H1 (cell line): Measurements from ENCODE around the gene ZNRF3. TPM values are rescaled to one million over a fixed set of nuclear protein-coding genes. Genes with fewer than 3 reads are reported as not detected.

Experiments used
- CTCF ChIA-PET: fragments of 300-600 bp; sonication (Branson Sonifier 250); formaldehyde crosslinking; loops from one replicate; lab custom pipeline; 2021; ENCODE audit not compliant: partially characterized antibody; lab: Charles Lee
- POLR2A ChIA-PET: fragments of 300-600 bp; sonication (Branson Sonifier 250); formaldehyde crosslinking; loops from one replicate; lab custom pipeline; 2021; ENCODE audit warnings: inconsistent platforms; ENCODE audit not compliant: partially characterized antibody; lab: Charles Lee
- DNase-seq, 2 experiments: peaks; one replicate each; pipeline versions ENCODE4 v3.0.0 to v3.0.0-alpha.2; 2010 to 2022; ENCODE audit warnings: low spot score in 2 of 2, low read depth in 1 of 2, mixed read lengths in 1 of 2
- FAIRE-seq: peaks from 2 replicates; lab custom pipeline; 2011; peaks lifted over from hg19 to GRCh38; lab: Jason Lieb, UNC
- H2AFZ ChIP-seq: 2 replicates; pipeline ENCODE4 v1.8.1; 2012; ENCODE audit warnings: low read length, inconsistent platforms
- H2AK5ac ChIP-seq: 2 replicates; pipeline ENCODE4 v1.6.1; 2013; ENCODE audit warnings: low read depth, low read length
- H2BK120ac ChIP-seq: replicated peaks from 2 replicates; pipeline ENCODE3; 2013; ENCODE audit warnings: low read depth, low read length, inconsistent platforms
- H2BK12ac ChIP-seq: 2 replicates; pipeline ENCODE4 v1.6.1; 2013; ENCODE audit warnings: low read depth, low read length
- H2BK15ac ChIP-seq: 2 replicates; pipeline ENCODE4 v1.6.1; 2013; ENCODE audit warnings: low read length
- H2BK20ac ChIP-seq: 2 replicates; pipeline ENCODE4 v1.6.1; 2013; ENCODE audit warnings: low read length
- H2BK5ac ChIP-seq: 2 replicates; pipeline ENCODE4 v1.6.1; 2013; ENCODE audit warnings: low read depth, low read length
- H3K14ac ChIP-seq: 2 replicates; pipeline ENCODE4 v1.6.1; 2013; ENCODE audit warnings: inconsistent platforms; ENCODE audit not compliant: insufficient read length
- H3K18ac ChIP-seq: 2 replicates; pipeline ENCODE4 v1.6.1; 2013; ENCODE audit warnings: low read length; ENCODE audit errors: extremely low read depth
- H3K23ac ChIP-seq: 2 replicates; pipeline ENCODE4 v1.6.1; 2013; ENCODE audit warnings: inconsistent platforms; ENCODE audit not compliant: insufficient read length
- H3K23me2 ChIP-seq: 2 replicates; pipeline ENCODE4 v1.6.1; 2013; ENCODE audit warnings: low read depth, low read length
- H3K27ac ChIP-seq: 2 replicates; pipeline ENCODE4 v1.6.1; 2011; ENCODE audit warnings: low read depth, low read length, inconsistent platforms
- H3K27me3 ChIP-seq, 4 experiments: replicated peaks in 1 of 4; 1 replicate in 1 of 4; 2 replicates in 3 of 4; pipeline versions ENCODE4 v1.6.1 to v1.8.1; 2011 to 2013; ENCODE audit warnings: low read length in 3 of 4, mild to moderate bottlenecking in 3 of 4, inconsistent platforms in 2 of 4, mixed read lengths in 2 of 4, moderate library complexity in 1 of 4; ENCODE audit not compliant: control insufficient read depth in 3 of 4, insufficient read depth in 3 of 4; ENCODE audit errors: extremely low read depth in 1 of 4
- H3K36me3 ChIP-seq, 4 experiments: 2 replicates each; pipeline versions ENCODE4 v1.6.1 to v1.8.1; 2011 to 2013; ENCODE audit warnings: mild to moderate bottlenecking in 4 of 4, low read length in 3 of 4, moderate library complexity in 2 of 4, control low read depth in 1 of 4, inconsistent platforms in 1 of 4; ENCODE audit not compliant: insufficient read depth in 4 of 4, control insufficient read depth in 2 of 4
- H3K4ac ChIP-seq: replicated peaks from 2 replicates; pipeline ENCODE3; 2013; ENCODE audit warnings: low read length, low read depth, mixed read lengths, inconsistent platforms; ENCODE audit not compliant: insufficient read length
- H3K4me1 ChIP-seq, 4 experiments: replicated peaks in 1 of 4; 1 replicate in 1 of 4; 2 replicates in 3 of 4; pipeline versions ENCODE4 v1.6.1 to v1.8.1; 2011 to 2013; ENCODE audit warnings: low read length in 3 of 4, inconsistent platforms in 2 of 4, mixed read lengths in 1 of 4; ENCODE audit not compliant: insufficient read depth in 4 of 4, control insufficient read depth in 3 of 4
- H3K4me2 ChIP-seq, 2 experiments: 2 replicates each; pipeline versions ENCODE4 v1.6.1 to v1.8.1; 2011 to 2013; ENCODE audit warnings: low read depth in 2 of 2, low read length in 2 of 2, control low read depth in 1 of 2, inconsistent platforms in 1 of 2, mild to moderate bottlenecking in 1 of 2; ENCODE audit not compliant: insufficient read depth in 1 of 2
- H3K4me3 ChIP-seq, 4 experiments: fragments of 200-600, 300-600 bp in 1 of 4; sonication (generic), shearing (Covaris generic), sonication (Bioruptor Twin) in 1 of 4; 2 replicates each; pipeline versions ENCODE4 v1.5.1 to v1.8.1; 2011 to 2016; ENCODE audit warnings: low read length in 4 of 4, low read depth in 3 of 4, control low read depth in 2 of 4, inconsistent platforms in 2 of 4, mild to moderate bottlenecking in 2 of 4, mixed read lengths in 1 of 4, moderate library complexity in 1 of 4; ENCODE audit not compliant: insufficient read depth in 2 of 4; ENCODE audit errors: extremely low read depth in 1 of 4
- H3K56ac ChIP-seq: replicated peaks from 2 replicates; pipeline ENCODE3; 2013; ENCODE audit warnings: low read depth, mild to moderate bottlenecking, mixed read lengths, low read length, inconsistent platforms; ENCODE audit not compliant: insufficient read length
- H3K79me1 ChIP-seq: 2 replicates; pipeline ENCODE4 v1.6.1; 2013; ENCODE audit warnings: low read depth, low read length, control low read depth
- H3K79me2 ChIP-seq, 2 experiments: 2 replicates each; pipeline versions ENCODE4 v1.6.1 to v1.8.1; 2012 to 2013; ENCODE audit warnings: low read length in 2 of 2, mild to moderate bottlenecking in 2 of 2, inconsistent platforms in 1 of 2; ENCODE audit not compliant: insufficient read depth in 2 of 2, control insufficient read depth in 1 of 2
- H3K9ac ChIP-seq, 4 experiments: replicated peaks in 1 of 4; 1 replicate in 1 of 4; 2 replicates in 3 of 4; pipeline versions ENCODE4 v1.6.1 to v1.8.1; 2011 to 2013; ENCODE audit warnings: low read depth in 3 of 4, low read length in 3 of 4, control low read depth in 2 of 4, mild to moderate bottlenecking in 2 of 4, moderate library complexity in 2 of 4, inconsistent platforms in 1 of 4; ENCODE audit errors: extremely low read depth in 1 of 4
- H3K9me3 ChIP-seq, 2 experiments: 2 replicates each; pipeline versions ENCODE4 v1.6.1 to v1.8.1; 2012 to 2013; ENCODE audit warnings: mild to moderate bottlenecking in 2 of 2, moderate library complexity in 2 of 2, control low read depth in 1 of 2, inconsistent platforms in 1 of 2, low read depth in 1 of 2, low read length in 1 of 2, mixed read lengths in 1 of 2; ENCODE audit not compliant: insufficient read depth in 2 of 2
- H4K20me1 ChIP-seq, 2 experiments: replicated peaks in 1 of 2; 2 replicates each; pipeline versions ENCODE3 to v1.8.1; 2011 to 2013; ENCODE audit warnings: inconsistent platforms in 2 of 2, low read length in 2 of 2, mild to moderate bottlenecking in 1 of 2; ENCODE audit not compliant: insufficient read depth in 2 of 2, control insufficient read depth in 1 of 2
- H4K5ac ChIP-seq: 2 replicates; pipeline ENCODE4 v1.6.1; 2013; ENCODE audit warnings: low read length, low read depth, mixed read lengths, inconsistent platforms; ENCODE audit not compliant: insufficient read length
- H4K8ac ChIP-seq: 2 replicates; pipeline ENCODE4 v1.8.0; 2013; ENCODE audit warnings: mild to moderate bottlenecking, moderate library complexity, low read length, inconsistent platforms; ENCODE audit not compliant: insufficient read depth; ENCODE audit errors: extremely low read depth
- H4K91ac ChIP-seq: replicated peaks from 2 replicates; pipeline ENCODE3; 2013; ENCODE audit warnings: low read length, mixed read lengths, inconsistent platforms; ENCODE audit not compliant: insufficient read length
- ATF2 ChIP-seq: IDR thresholded peaks from 2 replicates; pipeline ENCODE4 v1.6.1; 2012; ENCODE audit warnings: low read length, inconsistent platforms
- CBX5 ChIP-seq: fragments of 300-800, 300-1000 bp; sonication (generic); IDR thresholded peaks from 2 replicates; pipeline ENCODE4 v1.7.1; 2016; ENCODE audit warnings: antibody characterized with exemption, low read length, low read depth
- CHD1 ChIP-seq: IDR thresholded peaks from 2 replicates; pipeline ENCODE4 v1.6.1; 2012; ENCODE audit warnings: low read depth, low read length, improper control_type of control experiment
- HDAC2 ChIP-seq, 2 experiments: fragments of 300-600 bp in 1 of 2; sonication (generic) in 1 of 2; IDR thresholded peaks; 2 replicates each; pipeline ENCODE4 v1.6.1; 2011 to 2012; ENCODE audit warnings: low read depth in 2 of 2, low read length in 2 of 2, mild to moderate bottlenecking in 2 of 2, moderate library complexity in 2 of 2, borderline replicate concordance in 1 of 2, inconsistent platforms in 1 of 2
- KDM4A ChIP-seq: IDR thresholded peaks from one replicate; pipeline ENCODE4 v1.7.1; 2012; ENCODE audit warnings: low read depth, mild to moderate bottlenecking, moderate library complexity, low read length, inconsistent platforms; ENCODE audit not compliant: severe bottlenecking
- POLR2A ChIP-seq, 2 experiments: IDR thresholded peaks; 1 replicate in 1 of 2; 2 replicates in 1 of 2; pipeline ENCODE4 v1.6.1; 2011; ENCODE audit warnings: low read depth in 2 of 2, low read length in 2 of 2, mild to moderate bottlenecking in 2 of 2; ENCODE audit errors: control extremely low read depth in 1 of 2
- RNF2 ChIP-seq: fragments of 200-900, 300-1000 bp; sonication (generic); IDR thresholded peaks from 2 replicates; pipeline ENCODE4 v1.7.1; 2016; ENCODE audit warnings: borderline replicate concordance, low read depth, mild to moderate bottlenecking, antibody characterized with exemption, low read length; ENCODE audit not compliant: poor library complexity, severe bottlenecking; ENCODE audit errors: missing control alignments
- WGBS, 2 experiments: shearing (Covaris generic) in 1 of 2; methylation state at CpG; one replicate each; pipeline versions ENCODE4 v1.1.6 to v1.1.7; 2013 to 2015; ENCODE audit warnings: low lambda C conversion rate in 2 of 2, mixed read lengths in 2 of 2, inconsistent platforms in 1 of 2, low coverage in 1 of 2, missing lambda C conversion rate in 1 of 2; ENCODE audit not compliant: insufficient replicate concordance in 2 of 2, insufficient coverage in 1 of 2, insufficient read length in 1 of 2; ENCODE audit errors: extremely low coverage in 1 of 2, missing lambda C conversion rate in 1 of 2; 5-methylcytosine and 5-hydroxymethylcytosine counted together
- polyA plus RNA-seq, 7 experiments: library from polyadenylated mRNA; depleted of rRNA in 3 of 7; stranded (reverse) in 5 of 7; unstranded in 2 of 7; fragments of >200 nt in 5 of 7; fragments of 200-250 nt in 2 of 7; gene quantifications; 1 replicate in 5 of 7; 2 replicates in 1 of 7; 4 replicates in 1 of 7; pipeline versions ENCODE4 v1.2.1 to v1.2.3, GENCODE V29; 2011 to 2013; ENCODE audit warnings: missing spikeins in 2 of 7, mixed read lengths in 2 of 7
- total RNA-seq: library from RNA; stranded (reverse); fragmentation: NEBNext Ultra II Directional; extraction: Animal tissue kit (Norgen Biotek cat#: 25700); gene quantifications from 2 replicates; pipeline ENCODE4 v1.2.1, GENCODE V29; 2021

ZNRF3 gene
- total and polyA plus RNA-seq, 2 of the 8 experiments (the other 6 are each of a cell fraction or from before 2014, with no cell fraction given), result 14.1 to 21.7 TPM

- Histone ChIP-seq H3K4me2 (peak overlapping the region in 1 of 2 experiments; percentile 52; a peak in 1 of 4 replicates), H2AK5ac (peak overlapping the region; percentile 56; the same call in 1 of the 2 replicates), H4K5ac (no peak overlapping the region), H3K36me3 (no peaks in the 10 kb centered on the region), H3K4ac (no peak overlapping the region), H3K4me3 (no peak overlapping the region), H2BK15ac (no peak overlapping the region), H3K79me2 (no peaks in the 10 kb centered on the region), H2AFZ (no peak overlapping the region), H3K14ac (no peak overlapping the region), H3K9ac (no peak overlapping the region), H3K27me3 (peaks cover 9 to 51% (median 48%) of the 10 kb centered on the region in 4 experiments), H3K23ac (no peak overlapping the region), H3K4me1 (peaks cover 3 to 9% (median 7%) of the 10 kb centered on the region in 4 experiments), H3K27ac (no peak overlapping the region), H2BK5ac (no peak overlapping the region), H2BK120ac (no peak overlapping the region), H2BK20ac (no peak overlapping the region), H4K8ac (peak overlapping the region; percentile 23; the same call in 1 of the 2 replicates), H3K23me2 (peaks cover 16% of the 10 kb centered on the region), H2BK12ac (no peak overlapping the region), H4K91ac (no peak overlapping the region), H3K18ac (no peak overlapping the region; the same call in 1 of the 2 replicates), H3K79me1 (no peaks in the 10 kb centered on the region), H3K56ac (no peak overlapping the region), H4K20me1 (peaks cover 3 to 7% of the 10 kb centered on the region in 2 experiments), H3K9me3 (no peaks in the 10 kb centered on the region)
- FAIRE-seq, result no peak
- 86% methylated on average over 4 of the region's 4 CpGs; no CpG with 5 or more reads in 1 of the 2 experiments for WGBS, 2 experiments
- ChIA-PET POLR2A (interaction anchor here (1.3 to 2.6 kb wide), 3 partner anchors 13 to 17 kb away, joined by 3 to 12 read pairs (median 4); no protein-coding TSS in a partner anchor), CTCF (interaction anchor here (1.2 to 1.3 kb wide), 3 partner anchors 12 to 83 kb away, joined by 3 to 5 read pairs (median 3); no protein-coding TSS in a partner anchor)
- DNase-seq, result no peak
- TF ChIP-seq HDAC2 (IDR thresholded peaks at IDR 0.05; ENCODE audit: borderline replicate concordance in 1 of 2, low read depth in 2 of 2, low read length in 2 of 2) (no peak), RNF2 (no peak), POLR2A (IDR thresholded peaks at IDR 0.05; ENCODE audit: control extremely low read depth in 1 of 2, low read depth in 2 of 2, low read length in 2 of 2) (no peak), KDM4A (no peak), ATF2 (no peak), CBX5 (no peak), CHD1 (no peak)
Measured at GRCh38 chr22:29070490-29070889, 187.1 kb downstream of the ZNRF3 start.
